Mucosa of stomach (tissue), 1 donor: ENCODE results near the gene UTF1.

Source experiments
- H3K27me3 ChIP-seq: one replicate; pipeline ENCODE4 v1.7.0; 2013; ENCODE audit warnings: mild to moderate bottlenecking, low read length; ENCODE audit not compliant: control insufficient read depth, insufficient read depth
- H3K36me3 ChIP-seq: one replicate; pipeline ENCODE4 v1.7.0; 2013; ENCODE audit warnings: low read length; ENCODE audit not compliant: control insufficient read depth, insufficient read depth
- H3K4me1 ChIP-seq: one replicate; pipeline ENCODE4 v1.7.0; 2013; ENCODE audit warnings: mild to moderate bottlenecking, low read length; ENCODE audit not compliant: control insufficient read depth, insufficient read depth
- H3K4me3 ChIP-seq: one replicate; pipeline ENCODE4 v1.7.0; 2013; ENCODE audit warnings: low read length
- H3K9ac ChIP-seq: one replicate; pipeline ENCODE4 v1.7.0; 2013; ENCODE audit warnings: mild to moderate bottlenecking, low read length, moderate library complexity
- H3K9me3 ChIP-seq: one replicate; pipeline ENCODE4 v1.7.0; 2013; ENCODE audit warnings: mild to moderate bottlenecking, low read length, moderate library complexity; ENCODE audit not compliant: control insufficient read depth
- donor health status: Pancreatic carcinoma.

UTF1 gene

DNA sequence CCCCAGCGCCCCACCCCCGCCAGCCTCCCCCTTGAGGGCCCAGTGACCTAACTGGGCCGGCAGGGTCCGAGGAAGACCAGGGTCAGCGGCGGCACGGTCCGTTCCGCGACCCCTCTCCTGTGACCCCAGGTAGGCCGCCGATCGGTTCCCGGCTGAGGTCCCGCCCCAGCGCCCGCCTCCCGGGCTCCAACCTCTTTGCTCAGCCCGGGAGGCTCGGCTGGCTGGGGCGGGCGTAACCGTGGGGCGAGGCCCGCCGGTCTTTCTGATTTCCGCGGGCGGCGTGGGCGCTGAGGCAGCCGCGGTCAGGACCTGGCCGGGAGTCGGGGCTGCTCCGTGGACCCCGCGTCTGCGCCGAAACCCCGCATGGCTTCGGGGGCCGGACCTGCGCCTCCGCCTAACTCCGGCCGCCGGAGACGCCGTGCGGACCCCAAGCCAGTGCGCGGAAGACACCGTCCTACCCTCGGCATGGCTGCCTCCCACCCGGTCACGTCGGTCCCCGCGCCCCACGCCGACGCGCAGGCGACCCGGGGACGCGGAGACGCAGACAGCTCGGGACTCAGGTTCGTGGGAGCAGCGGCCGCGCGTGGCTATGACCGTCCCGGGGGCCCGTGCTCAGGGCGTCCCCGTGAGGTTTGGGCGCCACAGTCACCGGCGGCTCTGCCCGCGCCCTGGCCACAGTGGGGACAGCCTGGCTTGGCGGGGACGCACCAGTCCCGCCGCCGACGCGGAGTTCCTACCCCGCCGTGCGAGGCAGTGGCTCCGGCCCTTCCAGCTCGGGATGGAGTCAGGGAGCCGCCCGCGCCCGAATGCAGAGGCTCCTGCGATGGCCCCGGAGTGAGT is 6.6 kb downstream of the UTF1 start:
- Histone ChIP-seq H3K4me3 (no peak overlapping the region), H3K27me3 (peaks cover 85% of the 10 kb centered on the region), H3K9me3 (no peaks in the 10 kb centered on the region), H3K4me1 (no peaks in the 10 kb centered on the region), H3K36me3 (no peaks in the 10 kb centered on the region), H3K9ac (no peak overlapping the region)

- Histone ChIP-seq H3K9me3 (no peaks in the 10 kb centered on the region), H3K36me3 (no peaks in the 10 kb centered on the region), H3K9ac (no peak overlapping the region), H3K4me3 (no peak overlapping the region), H3K27me3 (peaks cover 85% of the 10 kb centered on the region), H3K4me1 (no peaks in the 10 kb centered on the region)
These were observed 7.2 kb downstream of the UTF1 start for GRCh38 chr10:133237241-133237587.

GRCh38 chr10:133237588-133238465 is 7.8 kb downstream of the UTF1 start, which contains the start of gene VENTX:
Gene VENTX (plus strand): TSS chr10:133237855. CDS start chr10:133237915, 60 bp downstream.
- Histone ChIP-seq H3K9me3 (no peaks in the 10 kb centered on the region), H3K27me3 (peaks cover 86% of the 10 kb centered on the region), H3K9ac (no peak within 1 kb of the TSS), H3K36me3 (no peaks in the 10 kb centered on the region), H3K4me1 (no peaks in the 10 kb centered on the region), H3K4me3 (no peak within 1 kb of the TSS)

- H3K4me3 ChIP-seq, result no peak overlapping the region
- H3K9ac ChIP-seq, result no peak overlapping the region
- H3K9me3 ChIP-seq, result no peaks in the 10 kb centered on the region
- no peaks in the 10 kb centered on the region for H3K4me1 ChIP-seq
- no peaks in the 10 kb centered on the region for H3K36me3 ChIP-seq
- H3K27me3 ChIP-seq, result peaks cover 85% of the 10 kb centered on the region
These were observed 8.4 kb downstream of the UTF1 start for GRCh38 chr10:133238466-133238804.

DNA sequence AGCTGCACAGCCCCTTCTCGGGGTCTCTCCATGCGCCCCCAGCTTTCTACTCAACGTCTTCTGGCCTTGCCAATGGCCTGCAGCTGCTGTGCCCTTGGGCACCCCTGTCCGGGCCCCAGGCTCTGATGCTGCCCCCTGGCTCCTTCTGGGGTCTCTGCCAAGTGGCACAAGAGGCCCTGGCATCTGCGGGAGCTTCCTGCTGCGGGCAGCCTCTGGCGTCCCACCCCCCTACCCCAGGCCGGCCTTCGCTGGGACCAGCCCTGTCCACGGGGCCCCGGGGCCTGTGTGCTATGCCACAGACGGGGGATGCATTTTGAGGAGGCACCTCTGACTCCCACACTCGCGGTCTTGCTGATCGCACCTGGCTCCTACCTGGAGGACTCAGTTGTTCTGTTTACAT is 10.0 kb downstream of the UTF1 start:
- Histone ChIP-seq H3K4me1 (no peaks in the 10 kb centered on the region), H3K4me3 (no peak overlapping the region), H3K9me3 (no peaks in the 10 kb centered on the region), H3K36me3 (no peaks in the 10 kb centered on the region), H3K9ac (no peak overlapping the region), H3K27me3 (peaks cover 76% of the 10 kb centered on the region)

DNA sequence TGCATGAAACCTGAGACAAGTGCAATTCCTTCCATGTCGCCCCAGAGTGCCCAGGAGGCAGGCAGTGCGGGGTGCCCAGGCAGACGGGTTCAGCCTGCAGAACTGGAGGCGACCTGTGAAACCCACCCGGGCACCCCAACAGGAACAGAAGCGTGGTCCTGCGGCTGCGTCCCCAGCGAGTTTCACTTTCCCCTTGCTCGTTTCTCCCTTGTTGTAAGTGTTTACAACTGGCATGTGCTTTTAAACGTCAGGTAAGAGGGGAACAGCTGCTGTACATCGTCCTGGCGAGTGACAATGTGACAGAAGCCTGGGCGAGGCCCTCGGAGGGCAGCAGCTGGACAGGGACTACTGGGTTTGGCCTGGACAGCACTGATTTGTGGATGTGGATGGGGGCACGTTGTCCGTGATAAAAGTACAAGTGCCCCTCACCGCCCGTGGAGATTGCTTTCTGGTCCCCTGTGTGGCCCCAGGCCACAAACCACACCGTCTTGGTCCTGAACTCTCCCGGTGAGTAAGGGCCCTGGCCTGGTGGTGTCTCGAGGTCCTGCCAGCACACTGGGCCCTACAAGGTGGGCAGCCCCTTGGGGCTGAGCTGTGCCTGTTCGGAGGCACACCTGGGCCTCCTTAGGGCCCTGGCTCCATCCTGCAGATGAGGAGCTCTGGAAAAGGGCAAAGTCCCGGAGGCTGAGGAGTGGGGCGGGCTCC is 11.6 kb downstream of the UTF1 start:
- H3K27me3 ChIP-seq, result peaks cover 72% of the 10 kb centered on the region

DNA sequence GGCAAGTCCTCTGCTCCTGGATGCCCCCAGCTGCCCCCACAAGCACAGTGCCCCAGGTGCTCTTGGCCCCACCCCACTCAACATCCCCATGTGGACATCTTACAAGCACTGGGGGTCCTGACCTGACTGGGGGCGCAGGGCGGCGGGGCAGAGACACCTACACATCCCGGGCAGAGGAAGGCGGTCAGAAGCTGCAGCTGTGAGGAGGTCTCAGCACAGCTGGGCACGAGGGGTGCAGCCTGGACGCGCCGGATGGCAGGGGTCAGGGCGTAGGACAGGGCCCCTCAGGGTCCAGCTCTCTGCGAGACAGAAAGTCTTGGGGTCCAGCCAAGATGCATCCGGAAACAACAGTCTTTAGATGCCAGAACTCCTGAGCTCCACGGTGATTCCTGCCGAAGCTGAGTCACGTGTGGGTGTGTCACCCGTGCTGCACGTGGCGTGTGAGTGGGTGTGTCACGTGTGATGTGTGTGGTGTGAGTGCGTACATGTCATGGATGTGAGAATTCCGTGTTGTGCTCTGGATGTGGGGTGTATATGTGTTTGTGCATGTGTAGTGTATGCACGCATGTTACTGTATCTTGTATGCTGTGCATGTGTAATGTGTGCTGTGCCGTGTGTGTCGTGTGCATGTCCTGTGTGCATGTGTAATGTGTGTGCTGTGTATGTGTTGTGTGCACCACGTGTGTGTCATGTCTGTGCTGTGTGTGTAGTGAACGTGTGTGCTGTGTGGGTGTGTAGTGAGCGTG is 12.8 kb downstream of the UTF1 start:
- Histone ChIP-seq H3K27me3 (peaks cover 67% of the 10 kb centered on the region), H3K4me3 (no peak overlapping the region), H3K9ac (no peak overlapping the region), H3K36me3 (no peaks in the 10 kb centered on the region), H3K9me3 (no peaks in the 10 kb centered on the region), H3K4me1 (peaks cover 8% of the 10 kb centered on the region)

More for the DNA sequence above, 11.6 kb downstream of the UTF1 start:
- Histone ChIP-seq H3K4me1 (peaks cover 8% of the 10 kb centered on the region), H3K9me3 (no peaks in the 10 kb centered on the region), H3K9ac (no peak overlapping the region), H3K36me3 (no peaks in the 10 kb centered on the region), H3K4me3 (no peak overlapping the region)

DNA sequence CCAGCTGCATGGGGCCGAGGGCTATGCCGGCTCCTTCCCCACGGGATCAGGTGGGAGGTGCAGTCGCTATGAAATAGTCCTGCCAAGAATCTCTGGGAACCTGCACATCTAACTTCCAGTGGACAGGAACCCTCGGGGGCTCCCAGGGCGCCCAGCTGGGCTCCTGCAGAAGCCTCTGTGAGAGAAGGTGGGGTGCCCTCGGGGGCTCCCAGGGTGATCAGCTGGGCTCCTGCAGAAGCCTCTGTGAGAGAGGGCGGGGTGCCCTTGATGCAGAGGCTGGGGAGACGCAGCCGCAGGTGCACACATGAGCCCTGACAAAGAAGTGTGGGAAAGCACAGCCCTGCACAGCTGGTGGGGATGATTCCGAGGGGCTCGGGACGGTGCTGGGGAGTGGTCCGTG is 13.6 kb downstream of the UTF1 start:
- Histone ChIP-seq H3K9ac (no peak overlapping the region), H3K9me3 (no peaks in the 10 kb centered on the region), H3K27me3 (peaks cover 64% of the 10 kb centered on the region), H3K4me1 (peaks cover 8% of the 10 kb centered on the region), H3K36me3 (no peaks in the 10 kb centered on the region), H3K4me3 (no peak overlapping the region)

DNA sequence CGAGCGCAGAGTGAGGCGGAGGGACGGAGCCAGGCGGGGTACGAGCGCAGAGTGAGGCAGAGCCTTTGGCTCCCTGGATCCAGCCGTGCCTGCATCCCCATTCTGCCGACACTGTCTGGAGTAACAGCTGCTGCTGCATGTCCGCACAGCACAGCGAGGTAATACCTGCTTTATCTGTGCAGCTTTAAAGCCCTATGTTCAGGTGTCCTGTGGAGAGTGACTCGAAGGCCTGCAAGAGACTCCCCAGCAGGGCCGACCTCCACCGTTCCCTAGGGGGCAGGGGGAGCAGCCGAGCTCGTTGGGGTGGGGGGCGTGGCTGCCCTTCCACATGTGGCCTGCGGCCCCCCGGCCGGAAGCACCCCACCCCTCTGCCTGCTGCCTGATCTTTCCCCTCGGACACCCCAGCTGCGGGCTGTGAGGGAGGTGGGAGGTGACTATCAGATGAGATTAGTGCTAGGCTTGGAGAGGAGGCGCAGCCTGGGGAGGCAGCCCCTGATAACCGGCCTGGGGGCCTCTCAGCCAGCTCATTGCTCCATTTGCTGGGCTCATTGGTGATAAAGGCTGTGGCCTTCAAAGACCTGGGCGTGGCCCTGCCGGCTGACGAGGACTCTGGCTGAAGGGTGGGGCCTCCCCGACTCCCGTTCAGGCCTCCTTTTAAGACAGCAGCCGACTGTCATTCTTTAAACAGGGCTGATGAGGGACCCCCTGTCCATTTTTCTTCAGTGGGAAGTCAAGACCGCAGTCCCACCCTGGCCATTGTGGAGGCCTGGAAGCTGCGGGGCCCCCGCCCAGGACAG is 15.6 kb downstream of the UTF1 start:
- H3K9me3 ChIP-seq, result no peaks in the 10 kb centered on the region
- peaks cover 64% of the 10 kb centered on the region for H3K27me3 ChIP-seq
- no peaks in the 10 kb centered on the region for H3K36me3 ChIP-seq
- H3K4me3 ChIP-seq, result no peak overlapping the region
- H3K4me1 ChIP-seq, result peaks cover 8% of the 10 kb centered on the region
- no peak overlapping the region for H3K9ac ChIP-seq

DNA sequence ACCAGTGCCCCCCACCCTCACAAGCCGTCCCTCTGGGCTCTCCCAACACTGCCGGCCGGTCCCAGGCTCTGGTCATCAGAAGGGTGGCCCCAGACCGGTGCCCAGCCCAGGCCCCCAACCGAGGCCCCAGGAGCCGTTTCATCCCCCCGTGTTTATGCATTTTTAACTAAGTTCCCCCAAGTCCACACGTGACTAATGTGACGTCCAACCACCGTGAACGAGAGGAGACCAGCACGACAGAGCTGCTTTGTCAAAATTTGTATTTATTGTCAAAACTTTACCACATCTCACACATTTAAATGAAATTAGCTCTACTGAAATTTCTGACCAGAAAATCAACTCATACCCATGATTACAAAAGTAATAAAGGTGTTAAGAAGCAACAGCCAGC is 16.2 kb downstream of the UTF1 start:
- Histone ChIP-seq H3K4me3 (no peak overlapping the region), H3K4me1 (peaks cover 8% of the 10 kb centered on the region), H3K9ac (no peak overlapping the region), H3K27me3 (peaks cover 59% of the 10 kb centered on the region), H3K36me3 (no peaks in the 10 kb centered on the region), H3K9me3 (no peaks in the 10 kb centered on the region)
